T-helper 1 cell treated with Interleukin-12 subunit alpha and Interleukin-12 subunit beta and Interleukin-4 antibody, amounts not matched to agents 30 ng/mL and 1 ng/mL, for 36 hours (primary cell): Measurements from ENCODE around the gene CDC42SE1. TPM values are rescaled to one million over a fixed set of nuclear protein-coding genes. Genes with fewer than 3 reads are reported as not detected.

Source experiments
- intact Hi-C: fragments of 100-400 bp; cut with micrococcal nuclease; formaldehyde crosslinking; loops from one replicate; pipeline ENCODE4 v1.15.1; 2024
- total RNA-seq: library from RNA; stranded (reverse); gene quantifications from 2 replicates; pipeline ENCODE4 v1.2.3, GENCODE V29; 2022

The CDC42SE1 gene
- total RNA-seq, 1 donor from 2014 or later = 370 TPM

GRCh38 chr1:151055581-151055980 lies 3.8 kb downstream of the CDC42SE1 start:
- intact Hi-C loops = loop anchor here (2.0 to 5.0 kb wide), 8 partner anchors 15 to 693 kb away; partner anchors contain the start of genes BNIPL, GABPB2, GOLPH3L and MCL1

- intact Hi-C loops = loop anchor here (2.0 to 5.0 kb wide), 8 partner anchors 16 to 693 kb away; partner anchors contain the start of genes BNIPL, GABPB2, GOLPH3L and MCL1
Observed at GRCh38 chr1:151054971-151055547, 4.4 kb downstream of the CDC42SE1 start.

GRCh38 chr1:151051356-151052009 lies 7.9 kb downstream of the CDC42SE1 start:
- intact Hi-C loops = no loop called here

GRCh38 chr1:151050051-151050688 lies 9.3 kb downstream of the CDC42SE1 start:
- intact Hi-C loops = no loop called here

- intact Hi-C loops = loop anchor here (2.0 kb wide), 3 partner anchors 25 to 71 kb away; partner anchors contain the start of gene PRUNE1
Observed at GRCh38 chr1:151049458-151049857, 10.0 kb downstream of the CDC42SE1 start.

GRCh38 chr1:151048645-151049032 lies 10.8 kb downstream of the CDC42SE1 start:
- intact Hi-C loops = loop anchor here (1.0 to 2.0 kb wide), 5 partner anchors 8 to 70 kb away; partner anchors contain the start of gene PRUNE1

GRCh38 chr1:151047925-151048644 lies 11.3 kb downstream of the CDC42SE1 start:
- intact Hi-C loops = loop anchor here (1.0 to 2.0 kb wide), 5 partner anchors 8 to 69 kb away; partner anchors contain the start of gene PRUNE1

- intact Hi-C loops = no loop called here
Observed at GRCh38 chr1:151047591-151047924, 11.9 kb downstream of the CDC42SE1 start, which contains the start of gene C1orf56. Gene C1orf56, plus strand, starts transcription at chr1:151047751. Its CDS starts 97 bp downstream, at chr1:151047848.

- intact Hi-C loops = loop anchor here (2.0 kb wide), 1 partner anchor 16 kb away; the partner anchor contains the start of gene CDC42SE1
Observed at GRCh38 chr1:151043163-151043562, 16.3 kb downstream of the CDC42SE1 start.

GRCh38 chr1:151039521-151039920 lies 19.9 kb downstream of the CDC42SE1 start:
- intact Hi-C loops = no loop called here

GRCh38 chr1:151037032-151037431 lies 22.4 kb downstream of the CDC42SE1 start:
- intact Hi-C loops = loop anchor here (2.0 kb wide), 1 partner anchor 18 kb away; no protein-coding TSS in a partner anchor

- intact Hi-C loops = loop anchor here (2.0 kb wide), 1 partner anchor 18 kb away; no protein-coding TSS in a partner anchor
Observed at GRCh38 chr1:151036356-151036755, 23.1 kb downstream of the CDC42SE1 start, which contains the start of gene BNIPL. Gene BNIPL, plus strand, starts transcription at chr1:151036586. Its CDS starts 140 bp downstream, at chr1:151036726.

- intact Hi-C loops = no loop called here
Observed at GRCh38 chr1:151035167-151035566, 24.3 kb downstream of the CDC42SE1 start.

GRCh38 chr1:151032164-151032563 lies 27.3 kb downstream of the CDC42SE1 start:
- intact Hi-C loops = no loop called here

GRCh38 chr1:151026460-151026859 lies 33.0 kb downstream of the CDC42SE1 start:
- intact Hi-C loops = no loop called here

- intact Hi-C loops = loop anchor here (1.0 to 2.0 kb wide), 7 partner anchors 24 to 227 kb away; partner anchors contain the start of genes GABPB2, MLLT11, SEMA6C and TNFAIP8L2
Observed at GRCh38 chr1:151024540-151025146, 34.8 kb downstream of the CDC42SE1 start.

- intact Hi-C loops = no loop called here
Observed at GRCh38 chr1:151013518-151013917, 45.9 kb downstream of the CDC42SE1 start.

GRCh38 chr1:151012684-151013471 lies 46.5 kb downstream of the CDC42SE1 start:
- intact Hi-C loops = no loop called here

GRCh38 chr1:151011154-151011850 lies 48.1 kb downstream of the CDC42SE1 start:
- intact Hi-C loops = no loop called here
